CD4-positive, alpha-beta T cell treated with Interleukin-10 for 1 hour (primary cell): Measurements from ENCODE around the gene CACNA1I.
"Not testable (repeated sequence)": the region's sequence is repeated elsewhere in the genome, so short reads cannot be mapped to it uniquely, and the experiment has no call there.

Source experiments
- DNase-seq: peaks from one replicate; pipeline ENCODE4 v3.0.0-alpha.2; 2020

The CACNA1I gene

GRCh38 chr22:39724857-39725256 is 154.3 kb downstream of the CACNA1I start:
- DNase-seq: no peak

GRCh38 chr22:39725351-39726035 is 154.9 kb downstream of the CACNA1I start:
- no peak for DNase-seq

GRCh38 chr22:39727541-39727940 is 157.0 kb downstream of the CACNA1I start:
- DNase-seq: no peak

- no peak for DNase-seq
Measured at GRCh38 chr22:39728236-39728860, 157.8 kb downstream of the CACNA1I start.

- DNase-seq: no peak
Measured at GRCh38 chr22:39729141-39729934, 158.8 kb downstream of the CACNA1I start.

- DNase-seq: no peak
Measured at GRCh38 chr22:39731481-39731880, 160.9 kb downstream of the CACNA1I start.

- DNase-seq: no peak
Measured at GRCh38 chr22:39731881-39732555, 161.5 kb downstream of the CACNA1I start.

- DNase-seq: no peak
Measured at GRCh38 chr22:39732625-39733024, 162.1 kb downstream of the CACNA1I start.

GRCh38 chr22:39733191-39733590 is 162.6 kb downstream of the CACNA1I start:
- no peak for DNase-seq

GRCh38 chr22:39734046-39734445 is 163.5 kb downstream of the CACNA1I start:
- not testable (repeated sequence) for DNase-seq

- DNase-seq: no peak
Measured at GRCh38 chr22:39734866-39735265, 164.3 kb downstream of the CACNA1I start.

GRCh38 chr22:39735776-39736175 is 165.2 kb downstream of the CACNA1I start:
- DNase-seq: no peak

- DNase-seq: no peak
Measured at GRCh38 chr22:39738746-39739145, 168.2 kb downstream of the CACNA1I start.
